ENCODE data around the gene MAP3K10. TPM values are rescaled to one million over a fixed set of nuclear protein-coding genes. Genes with fewer than 3 reads are reported as not detected.

MAP3K10 gene
- total and polyA plus RNA-seq, 2 of the 13 experiments (the other 11 are each of a cell fraction or from before 2014, with no cell fraction given): 3.4 to 5.0 TPM

DNA sequence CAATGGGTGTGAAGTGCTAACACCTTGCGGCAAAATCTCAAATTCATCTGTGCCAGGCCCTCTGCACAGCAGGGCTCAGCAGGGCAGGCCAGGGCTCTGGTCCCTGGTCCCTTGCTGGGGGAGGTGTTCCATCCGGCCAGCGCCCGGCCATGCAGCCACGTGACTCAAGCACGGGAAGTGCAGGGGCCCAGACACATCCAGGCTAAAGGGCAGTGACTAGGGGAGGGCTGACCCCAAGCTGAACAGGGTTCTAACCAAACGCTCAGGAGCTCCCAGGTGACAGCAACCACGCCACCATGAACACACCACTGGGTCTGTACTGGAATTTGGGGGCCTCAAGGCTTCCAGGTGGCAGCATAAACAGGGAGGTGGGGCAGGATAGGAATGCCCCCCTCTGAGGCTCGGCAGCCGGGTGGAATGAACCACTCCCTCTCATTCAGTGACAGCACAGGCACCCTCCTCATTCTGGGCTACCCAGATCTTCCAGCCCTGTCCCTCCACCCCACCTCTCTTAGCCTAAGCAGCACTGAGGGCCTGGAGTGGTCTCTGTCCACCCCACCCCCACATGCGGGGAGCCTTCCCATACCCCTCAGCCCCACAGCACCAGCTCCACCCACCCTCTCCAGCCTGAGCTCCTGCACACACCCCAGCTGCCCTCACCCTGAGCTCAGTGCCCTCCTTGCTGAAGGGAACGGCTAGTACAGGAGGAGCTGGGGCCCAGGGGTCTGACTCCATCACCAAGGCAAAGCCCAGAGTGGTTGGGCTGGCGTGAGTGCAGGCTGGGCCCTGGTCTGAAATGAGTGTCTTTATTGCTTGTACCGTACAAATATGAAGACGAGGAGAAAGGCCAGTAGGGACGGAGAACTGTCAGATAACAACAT, 40.6 kb downstream of the MAP3K10 start (continued):
- TF ChIP-seq MEF2D (CRISPR knock-in tag; IDR thresholded peaks at IDR 0.05) (peak; percentile 53; the same call in 1 of the 2 replicates), DR1 (CRISPR knock-in tag; IDR thresholded peaks at IDR 0.05) (no peak), ATF1 (CRISPR knock-in tag; IDR thresholded peaks at IDR 0.05) (no peak), ZNF274 (CRISPR knock-in tag; IDR thresholded peaks at IDR 0.05) (no peak), ZEB1 (IDR thresholded peaks at IDR 0.05; ENCODE audit: insufficient replicate concordance, low read depth) (peak; percentile 16), ELF4 (CRISPR knock-in tag; IDR thresholded peaks at IDR 0.05; ENCODE audit: borderline replicate concordance) (no peak), KDM2A (CRISPR knock-in tag; IDR thresholded peaks at IDR 0.05; ENCODE audit: borderline replicate concordance, low read depth) (peak; percentile 97), MIER3 (CRISPR knock-in tag; IDR thresholded peaks at IDR 0.05; ENCODE audit: borderline replicate concordance) (peak; percentile 93), ZNF138 (CRISPR knock-in tag; IDR thresholded peaks at IDR 0.05; ENCODE audit: low read depth) (no peak), MEIS1 (CRISPR knock-in tag; IDR thresholded peaks at IDR 0.05; ENCODE audit: borderline replicate concordance) (peak; percentile 83; the same call in 1 of the 2 replicates), ZNF746 (CRISPR knock-in tag; IDR thresholded peaks at IDR 0.05) (peak; percentile 60; the same call in 1 of the 2 replicates), SRSF1 (optimal IDR thresholded peaks at IDR 0.05; ENCODE audit: low read depth, low read length) (no peak), ADNP (CRISPR knock-in tag; IDR thresholded peaks at IDR 0.05) (no peak), TFE3 (CRISPR knock-in tag; IDR thresholded peaks at IDR 0.05) (peak; percentile 97), NFYC (CRISPR knock-in tag; IDR thresholded peaks at IDR 0.05) (no peak), NPAS2 (CRISPR knock-in tag; IDR thresholded peaks at IDR 0.05; ENCODE audit: borderline replicate concordance) (no peak), SPEN (CRISPR knock-in tag; IDR thresholded peaks at IDR 0.05; ENCODE audit: low read depth) (peak; percentile 93), MLXIP (CRISPR knock-in tag; IDR thresholded peaks at IDR 0.05; ENCODE audit: borderline replicate concordance) (no peak), EP300 (IDR thresholded peaks at IDR 0.05; ENCODE audit: low read depth in 2 of 2, low read length in 2 of 2) (peak in 1 of 2 experiments; percentile 67; a peak in 3 of 4 replicates), EP300 (CRISPR knock-in tag; IDR thresholded peaks at IDR 0.05; ENCODE audit: borderline replicate concordance) (peak; percentile 69), ZNF33B (CRISPR knock-in tag; IDR thresholded peaks at IDR 0.05) (no peak)
- TF ChIP-seq, protein P1, sequence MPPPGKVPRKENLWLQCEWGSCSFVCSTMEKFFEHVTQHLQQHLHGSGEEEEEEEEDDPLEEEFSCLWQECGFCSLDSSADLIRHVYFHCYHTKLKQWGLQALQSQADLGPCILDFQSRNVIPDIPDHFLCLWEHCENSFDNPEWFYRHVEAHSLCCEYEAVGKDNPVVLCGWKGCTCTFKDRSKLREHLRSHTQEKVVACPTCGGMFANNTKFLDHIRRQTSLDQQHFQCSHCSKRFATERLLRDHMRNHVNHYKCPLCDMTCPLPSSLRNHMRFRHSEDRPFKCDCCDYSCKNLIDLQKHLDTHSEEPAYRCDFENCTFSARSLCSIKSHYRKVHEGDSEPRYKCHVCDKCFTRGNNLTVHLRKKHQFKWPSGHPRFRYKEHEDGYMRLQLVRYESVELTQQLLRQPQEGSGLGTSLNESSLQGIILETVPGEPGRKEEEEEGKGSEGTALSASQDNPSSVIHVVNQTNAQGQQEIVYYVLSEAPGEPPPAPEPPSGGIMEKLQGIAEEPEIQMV (CRISPR knock-in tag; IDR thresholded peaks at IDR 0.05; ENCODE audit: low read depth): peak; percentile 68; the same call in 1 of the 2 replicates
- TF ChIP-seq, protein P2, sequence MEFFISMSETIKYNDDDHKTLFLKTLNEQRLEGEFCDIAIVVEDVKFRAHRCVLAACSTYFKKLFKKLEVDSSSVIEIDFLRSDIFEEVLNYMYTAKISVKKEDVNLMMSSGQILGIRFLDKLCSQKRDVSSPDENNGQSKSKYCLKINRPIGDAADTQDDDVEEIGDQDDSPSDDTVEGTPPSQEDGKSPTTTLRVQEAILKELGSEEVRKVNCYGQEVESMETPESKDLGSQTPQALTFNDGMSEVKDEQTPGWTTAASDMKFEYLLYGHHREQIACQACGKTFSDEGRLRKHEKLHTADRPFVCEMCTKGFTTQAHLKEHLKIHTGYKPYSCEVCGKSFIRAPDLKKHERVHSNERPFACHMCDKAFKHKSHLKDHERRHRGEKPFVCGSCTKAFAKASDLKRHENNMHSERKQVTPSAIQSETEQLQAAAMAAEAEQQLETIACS (CRISPR knock-in tag; IDR thresholded peaks at IDR 0.05): no peak

All from HepG2 (cell line).